Measurements from ENCODE around the gene SLC36A2.
"Not testable (repeated sequence)": the region's sequence is repeated elsewhere in the genome, so short reads cannot be mapped to it uniquely, and the experiment has no call there.

Gene SLC36A2

DNA sequence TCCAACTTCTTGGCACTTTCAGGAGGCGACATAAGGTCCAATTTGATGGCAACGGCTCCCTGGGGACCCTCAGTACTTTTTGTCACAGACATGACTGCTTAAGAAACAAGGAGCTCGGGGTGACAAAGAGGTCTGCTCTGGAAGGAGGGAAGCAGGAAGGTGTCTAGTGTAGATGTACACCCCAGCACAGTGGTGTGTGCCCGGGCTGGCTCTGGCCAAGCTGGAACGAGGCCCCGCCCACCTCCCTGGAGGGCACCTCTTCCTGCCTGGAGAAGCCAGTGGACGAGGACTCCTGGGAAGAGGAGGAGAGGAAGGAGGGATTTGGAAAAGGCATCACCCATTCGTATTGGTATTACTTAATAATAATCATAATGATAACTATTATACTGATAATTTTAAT, at the start of gene SLC36A2:
TSS of gene SLC36A2 (minus strand) at position 191 of the 400 bp plus-strand sequence. CDS start at position 92, 99 bp downstream.
- DNase-seq, result no peak

DNA sequence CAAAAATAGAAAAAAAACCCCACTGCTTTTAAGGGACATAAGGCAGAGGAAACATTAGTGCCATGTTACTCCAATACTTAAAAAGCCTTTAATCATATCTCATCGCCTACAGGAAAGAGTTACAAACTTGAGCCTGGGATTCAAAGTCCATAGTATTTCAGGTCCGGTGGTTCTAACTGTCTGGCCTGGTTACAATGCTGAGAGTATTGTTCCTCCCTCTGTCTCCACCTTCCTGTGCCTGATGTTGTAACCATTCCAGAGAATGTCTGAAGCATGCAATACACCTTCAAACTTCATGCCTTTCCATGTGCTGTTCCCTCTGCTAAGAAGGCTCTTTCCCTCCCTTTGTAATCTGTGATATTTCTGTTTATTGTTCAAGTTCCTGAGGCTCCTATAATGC, 41.6 kb upstream of the SLC36A2 start:
- DNase-seq, result no peak

DNA sequence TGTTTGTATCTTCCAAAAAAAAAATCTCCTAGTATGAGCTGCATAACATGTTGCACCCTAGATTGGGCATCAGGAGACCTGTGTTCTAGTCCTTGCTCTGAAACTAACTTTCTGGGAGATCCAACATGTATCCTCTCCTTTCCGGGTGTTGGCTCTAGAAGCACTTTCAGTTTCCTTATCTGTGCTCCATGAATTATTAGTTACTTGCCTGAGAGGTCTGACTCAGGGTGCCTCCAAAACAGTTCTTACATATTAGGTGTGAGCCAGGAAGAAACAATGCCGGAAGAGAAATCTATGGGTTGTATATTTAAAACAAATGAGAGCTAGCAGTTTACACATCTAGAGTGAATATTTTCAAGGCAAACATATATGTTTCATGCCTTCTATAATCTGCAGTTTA, 36.7 kb upstream of the SLC36A2 start:
- no peak for DNase-seq

DNA sequence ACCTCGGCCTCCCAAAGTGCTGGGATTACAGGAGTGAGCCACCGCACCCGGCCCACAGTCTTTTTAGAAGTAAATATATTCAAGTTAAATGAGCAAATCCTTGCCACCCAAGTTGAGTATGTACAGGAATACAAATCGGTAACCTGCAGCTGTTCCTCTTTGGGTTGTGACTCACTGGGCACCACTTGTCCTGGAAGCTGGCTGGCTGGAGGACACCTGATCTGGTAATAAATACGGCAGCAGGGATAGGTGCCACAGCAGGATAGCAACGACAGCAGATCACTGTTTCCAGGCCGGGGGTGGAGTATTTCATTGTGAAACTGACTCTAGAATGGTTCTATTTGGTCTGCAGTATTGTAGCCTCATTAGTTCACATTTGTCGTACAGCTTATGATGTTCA, 35.7 kb upstream of the SLC36A2 start:
- no peak for DNase-seq

DNA sequence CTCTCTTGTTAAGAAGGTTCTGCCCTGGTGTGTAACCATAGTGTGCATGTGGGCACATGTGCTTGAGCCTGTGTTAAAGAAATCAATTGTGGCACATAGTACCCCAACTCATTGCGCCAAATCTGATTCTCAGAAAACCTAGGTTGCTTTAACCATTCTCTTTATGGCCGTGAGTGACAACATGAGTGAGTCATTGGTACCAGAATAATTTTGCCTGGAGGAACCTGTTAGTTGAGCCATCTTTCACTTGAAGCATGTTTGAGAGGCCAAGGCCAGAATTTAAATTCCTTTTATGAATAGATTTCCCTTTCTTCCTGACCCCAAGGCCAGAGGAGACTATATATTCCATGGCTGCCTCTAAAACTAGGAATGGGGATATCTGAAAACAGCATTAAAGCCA, 35.2 kb upstream of the SLC36A2 start:
- no peak for DNase-seq

DNA sequence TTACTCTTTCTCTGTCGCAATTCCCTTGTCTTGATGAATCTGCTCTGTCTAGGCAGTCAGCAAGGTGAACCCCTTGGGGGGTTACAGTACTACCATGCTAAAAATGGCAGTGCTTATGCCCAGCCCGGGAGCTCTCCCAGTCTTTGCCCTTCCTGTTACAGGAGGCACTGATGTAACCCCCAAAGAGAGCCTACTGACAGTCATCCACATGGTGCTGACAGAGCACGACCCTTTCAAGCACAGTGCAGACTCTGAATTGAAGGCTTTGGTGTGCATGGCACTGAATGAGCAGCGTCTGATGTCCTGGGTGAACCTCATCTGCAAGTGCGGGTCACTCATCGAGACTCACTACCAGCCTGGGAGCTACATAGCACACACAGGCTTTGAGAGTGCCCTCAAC, 34.5 kb upstream of the SLC36A2 start:
- no peak for DNase-seq

DNA sequence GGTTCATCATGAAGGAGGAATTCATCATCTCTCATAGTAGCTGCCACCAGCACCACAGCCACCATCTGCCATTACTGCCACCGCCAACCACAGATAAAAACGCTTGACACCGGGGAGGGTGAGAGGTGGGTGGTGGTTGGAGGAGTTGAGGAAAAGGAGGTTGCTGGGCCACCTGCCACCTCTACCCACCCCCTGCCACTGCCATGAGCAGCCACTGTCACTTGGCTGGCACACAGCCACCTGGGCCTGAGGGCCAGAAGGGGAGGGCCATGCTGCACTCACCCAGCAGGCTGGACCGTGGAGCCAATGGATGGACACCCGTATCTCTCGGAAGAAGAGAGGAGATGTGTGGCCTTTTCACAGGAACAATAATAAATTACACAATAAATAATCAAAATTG, 31.3 kb upstream of the SLC36A2 start:
- no peak for DNase-seq

DNA sequence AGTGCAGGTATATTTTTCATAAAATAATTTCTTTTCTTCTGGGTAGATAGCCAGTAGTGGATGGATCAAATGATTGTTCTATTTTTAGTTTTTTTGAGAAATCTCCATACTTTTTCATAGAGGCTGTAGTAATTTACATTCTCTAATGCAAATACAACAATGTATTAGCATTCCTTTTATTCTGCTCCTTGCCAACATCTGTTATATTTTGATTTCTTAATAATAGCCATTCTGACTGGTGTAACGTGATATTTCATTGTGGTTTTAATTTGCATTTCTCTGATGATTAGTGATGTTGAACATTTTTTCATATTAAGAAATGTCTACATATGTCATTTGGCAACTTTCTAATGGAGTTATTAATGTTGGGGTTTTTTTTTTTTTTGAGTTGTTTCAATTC, 27.2 kb upstream of the SLC36A2 start:
- DNase-seq, result no peak

DNA sequence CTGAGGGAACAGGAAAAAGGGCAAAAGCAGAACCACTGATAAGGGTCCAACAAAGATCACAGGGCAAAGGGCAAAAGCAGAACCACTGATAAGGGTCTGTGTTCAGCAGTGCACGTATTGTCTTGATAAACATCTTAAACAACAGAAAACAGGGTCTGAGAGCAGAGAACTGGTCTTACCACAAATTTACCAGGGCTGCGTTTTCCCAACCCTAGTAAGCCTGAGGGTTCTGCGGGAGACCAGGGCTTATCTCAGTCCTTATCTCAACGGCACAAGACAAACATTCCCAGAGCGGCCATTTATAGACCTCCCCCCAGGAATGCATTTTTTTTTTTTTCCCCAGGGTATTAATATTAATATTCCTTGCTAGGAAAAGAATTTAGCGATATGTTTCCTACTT, 19.7 kb upstream of the SLC36A2 start:
- DNase-seq, result not testable (repeated sequence)

DNA sequence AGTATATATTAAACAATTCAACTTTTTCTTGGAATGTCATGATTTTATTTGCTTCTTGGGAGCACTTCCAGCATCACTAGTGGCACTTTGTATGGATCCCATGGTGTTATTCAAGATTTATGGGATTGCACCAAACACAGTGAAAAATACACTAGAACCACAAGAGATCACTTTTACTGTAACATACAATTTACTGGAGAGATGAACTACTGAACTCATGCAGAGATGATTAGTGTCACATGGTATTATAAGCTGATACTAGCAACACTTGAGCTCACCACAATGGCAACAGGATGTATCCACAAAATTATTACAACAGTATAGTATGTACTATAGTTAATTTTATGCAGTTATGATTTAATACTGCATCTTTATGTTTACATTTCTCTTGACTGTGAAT, 16.3 kb upstream of the SLC36A2 start:
- DNase-seq, result no peak

DNA sequence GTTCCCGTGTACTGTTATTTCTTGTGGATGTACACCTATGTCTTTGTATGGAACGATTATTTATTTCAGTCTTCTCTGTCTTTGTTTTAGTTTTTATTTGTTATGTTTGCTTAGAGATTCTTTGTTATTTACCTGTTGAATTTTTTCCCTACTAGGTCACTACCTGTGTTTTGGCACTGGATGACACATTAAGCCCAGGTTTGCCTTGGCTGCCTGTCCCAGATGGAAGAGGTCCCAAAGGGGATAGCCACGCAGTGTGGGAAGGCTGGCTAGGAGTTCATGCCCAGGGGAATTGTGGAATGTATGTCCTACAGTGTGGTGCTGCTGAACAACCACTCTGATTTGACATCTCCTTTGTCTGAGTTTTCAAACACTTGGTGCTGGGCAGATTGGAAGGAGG, 15.6 kb upstream of the SLC36A2 start:
- DNase-seq, result no peak

DNA sequence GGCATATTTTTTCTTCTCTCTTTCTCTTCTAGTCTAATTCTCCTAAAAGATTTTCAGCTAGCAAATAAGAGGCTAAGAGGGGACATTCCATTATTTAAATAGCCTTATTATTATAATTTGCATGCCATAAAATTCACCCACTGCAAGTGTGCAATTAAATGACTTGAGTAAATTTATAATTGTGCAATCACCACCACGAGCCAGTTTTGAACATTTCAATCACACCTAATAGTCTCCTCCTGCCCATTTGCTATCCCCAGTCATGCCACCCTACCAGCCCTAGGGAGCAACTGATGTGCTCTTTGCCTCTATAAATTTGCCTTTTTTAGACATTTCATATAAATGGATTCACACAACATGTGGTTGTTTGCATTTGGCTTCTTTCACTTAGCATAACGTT, 12.0 kb upstream of the SLC36A2 start:
- no peak for DNase-seq

DNA sequence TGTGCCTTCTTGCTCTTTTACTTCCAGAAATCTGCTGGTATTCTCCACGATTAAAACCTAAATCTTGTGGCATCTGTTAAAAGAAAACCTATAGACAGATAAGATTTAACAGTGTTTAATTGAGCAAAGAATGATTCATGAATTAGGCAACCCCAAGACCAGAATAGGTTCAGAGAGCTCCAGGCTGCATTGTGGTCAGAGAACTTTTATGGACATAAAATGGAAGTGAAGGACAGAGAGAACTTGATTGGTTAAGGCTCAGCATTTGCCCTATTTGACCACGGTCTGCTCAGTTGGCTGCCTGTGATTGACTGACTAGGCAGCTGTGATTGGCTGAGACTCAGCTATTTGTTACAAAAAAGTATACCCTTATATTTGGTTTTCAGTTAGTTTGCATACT, 10.4 kb upstream of the SLC36A2 start:
- DNase-seq, result no peak

DNA sequence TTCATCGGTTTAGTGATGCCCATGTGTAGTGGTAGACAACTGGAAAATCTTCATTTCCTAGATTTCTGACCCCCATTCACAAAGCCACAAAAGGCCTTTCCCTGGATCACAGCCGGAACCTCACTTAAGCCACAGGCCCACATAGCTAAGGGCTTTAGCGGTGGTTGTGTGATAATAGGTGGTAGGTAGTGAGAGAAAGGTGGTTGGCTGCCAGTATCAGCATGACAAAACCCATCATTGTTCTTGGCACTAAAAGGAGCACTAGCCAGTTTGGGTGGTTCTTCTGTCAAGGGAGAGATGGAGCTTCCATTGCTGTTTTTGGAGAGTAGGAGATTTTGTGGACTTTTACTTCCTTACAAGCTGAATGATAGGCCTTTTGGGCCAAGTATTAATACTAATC, 9.7 kb upstream of the SLC36A2 start:
- DNase-seq, result no peak

DNA sequence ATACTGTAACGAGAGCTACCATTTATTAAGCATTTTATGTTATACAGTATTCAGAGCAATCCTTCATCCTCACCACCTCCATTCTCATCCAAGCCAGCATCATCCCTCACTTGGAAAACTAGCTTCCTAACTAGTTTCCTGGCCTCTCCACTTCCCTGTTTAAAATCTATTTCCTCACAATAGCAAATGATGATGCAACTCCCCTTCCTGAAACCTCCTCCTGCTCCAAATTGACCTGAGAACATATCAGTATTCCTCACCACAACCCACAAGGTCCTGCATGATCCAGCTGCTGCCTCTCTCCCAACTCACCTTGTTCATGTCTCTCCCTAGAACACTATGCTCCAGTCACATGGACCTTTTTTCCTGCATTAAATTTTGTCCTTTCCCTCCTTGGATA, 4.3 kb upstream of the SLC36A2 start:
- no peak for DNase-seq

DNA sequence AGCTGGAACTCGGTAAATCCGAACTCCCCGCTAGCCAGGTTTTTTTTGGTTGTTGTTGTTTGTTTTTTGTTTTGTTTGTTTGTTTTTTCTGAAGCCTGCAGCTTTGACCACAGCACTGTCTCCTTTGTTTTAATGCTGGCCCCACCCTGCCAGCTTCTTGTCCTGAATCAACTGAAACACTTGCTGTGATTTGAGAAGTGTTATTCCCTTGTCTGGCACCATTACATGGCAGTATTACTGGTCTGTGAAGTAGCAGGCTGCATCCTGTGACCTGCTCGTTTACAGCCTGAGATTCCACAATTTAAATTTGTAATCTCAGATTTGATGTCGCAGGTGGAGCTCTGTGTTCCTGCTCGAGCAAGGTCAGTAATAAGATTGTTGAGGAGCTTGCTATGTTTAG, 1.4 kb upstream of the SLC36A2 start:
- DNase-seq, result no peak

DNA sequence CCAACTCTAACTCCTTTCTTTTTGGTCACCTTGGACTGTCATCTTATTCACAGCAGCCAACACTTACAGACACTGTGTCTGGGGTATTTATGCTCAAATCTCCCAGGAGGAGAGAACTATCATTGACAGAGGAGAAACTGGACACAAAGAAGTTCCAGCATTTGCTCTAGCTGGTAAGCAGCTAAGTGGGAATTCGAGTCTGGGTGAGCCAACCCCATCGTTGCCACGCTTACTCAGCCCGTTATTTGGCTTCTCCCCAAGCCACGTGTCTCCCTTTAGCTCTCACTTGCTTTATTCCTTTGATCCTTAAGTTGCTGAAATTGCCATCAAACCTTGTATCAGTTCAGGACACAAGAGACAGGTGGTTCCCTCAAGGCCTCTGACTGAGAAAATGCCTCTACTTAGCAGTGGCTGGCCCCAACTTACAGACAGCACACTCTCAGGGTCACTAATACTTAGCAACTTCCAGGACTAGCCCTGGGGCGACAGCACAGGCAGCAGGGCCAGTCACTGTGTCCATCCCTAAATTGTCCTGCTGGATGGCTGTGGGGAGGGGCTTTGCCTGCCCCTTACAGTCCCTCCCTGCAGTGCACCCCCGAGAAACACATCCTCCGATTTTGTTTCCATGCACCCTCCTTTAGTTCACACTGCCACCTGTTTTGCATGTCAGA, 1.4 kb downstream of the SLC36A2 start:
- DNase-seq, result no peak

DNA sequence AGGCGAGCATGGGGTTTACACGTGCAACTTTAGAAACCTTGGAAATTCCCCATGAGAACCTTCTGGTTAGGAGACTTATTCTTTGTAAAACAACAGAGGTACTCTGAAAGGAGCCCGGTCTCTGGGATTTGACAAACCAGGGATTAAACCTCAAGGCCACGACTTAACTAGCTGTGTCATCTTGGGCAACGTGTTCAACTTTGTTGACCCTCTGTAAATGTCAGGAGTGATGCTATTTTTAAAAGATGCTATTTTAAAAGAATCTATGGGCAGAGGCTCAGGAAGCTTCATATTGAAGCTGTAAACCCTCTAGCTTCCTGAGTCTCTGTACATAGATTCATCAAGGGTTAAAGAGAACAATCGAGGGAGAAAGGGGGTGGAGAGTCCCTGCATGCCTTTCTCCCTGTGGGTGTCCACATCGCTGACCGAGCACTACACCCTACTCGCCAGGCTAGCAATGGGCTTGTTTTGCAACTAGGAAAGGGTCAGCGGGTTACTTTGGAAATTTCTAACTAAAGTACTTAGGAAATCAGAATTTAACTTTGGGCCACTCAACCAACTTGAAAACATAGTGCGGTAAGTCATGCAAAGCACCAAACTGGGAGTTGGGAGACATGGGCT, 2.1 kb downstream of the SLC36A2 start:
- no peak for DNase-seq

DNA sequence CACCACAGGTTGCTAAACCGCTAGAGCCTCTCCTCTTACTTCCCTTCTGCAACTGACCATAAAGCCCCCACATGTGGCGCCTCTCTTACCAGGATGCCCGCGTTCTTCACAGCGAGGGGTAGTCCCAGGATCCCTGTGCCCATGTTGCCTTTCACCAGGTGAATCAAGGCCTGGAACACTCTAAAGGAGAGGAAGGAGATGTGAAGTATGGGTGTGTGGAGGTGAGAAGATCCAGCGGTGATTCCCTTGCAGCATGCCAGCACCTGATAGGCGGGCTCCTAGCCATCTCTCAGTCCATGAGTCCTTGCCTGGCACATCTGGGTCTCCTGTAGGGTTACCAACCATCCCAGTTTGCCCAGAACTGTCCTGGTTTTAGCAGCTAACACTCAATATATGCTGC, 3.3 kb downstream of the SLC36A2 start:
- no peak for DNase-seq

DNA sequence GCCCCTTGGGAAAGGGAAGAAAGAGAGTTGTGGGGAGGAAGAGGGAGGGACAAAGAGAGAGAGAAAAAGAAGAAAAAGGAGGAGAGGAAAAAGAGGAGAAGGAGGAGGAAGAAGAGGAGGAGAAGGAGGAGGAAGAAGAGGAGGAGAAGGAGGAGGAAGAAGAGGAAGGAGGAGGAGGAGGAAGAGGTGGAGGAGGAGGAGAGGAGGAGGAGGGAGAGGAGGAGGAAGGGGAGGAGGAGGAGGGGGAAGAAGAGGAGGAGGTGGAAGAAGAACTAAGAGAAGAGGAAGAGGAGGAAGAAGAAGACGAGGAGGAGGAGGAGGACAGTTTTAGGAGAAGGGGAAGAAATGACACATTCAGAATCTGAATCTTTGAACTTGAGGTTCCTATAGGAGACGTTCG, 7.4 kb downstream of the SLC36A2 start:
- DNase-seq, result no peak

DNA sequence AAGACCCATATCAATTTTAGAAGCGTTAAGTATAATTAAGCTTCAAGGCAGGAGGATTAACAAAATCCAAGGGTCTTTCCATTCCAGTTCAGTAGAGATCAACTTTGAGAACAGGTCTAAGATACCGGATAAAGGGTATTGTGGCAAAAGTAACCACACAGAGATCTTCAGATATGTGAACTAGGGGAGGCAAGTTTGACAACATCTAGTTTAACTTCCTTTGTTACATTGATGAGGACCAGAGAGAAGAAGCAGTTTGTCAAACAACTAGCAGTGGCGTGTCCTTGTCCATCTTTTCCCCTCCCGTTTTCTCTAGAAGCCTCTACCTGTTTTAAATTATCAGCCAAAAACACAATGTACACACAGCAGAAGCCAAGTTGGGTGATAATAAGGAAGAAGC, 8.6 kb downstream of the SLC36A2 start:
- no peak for DNase-seq

DNA sequence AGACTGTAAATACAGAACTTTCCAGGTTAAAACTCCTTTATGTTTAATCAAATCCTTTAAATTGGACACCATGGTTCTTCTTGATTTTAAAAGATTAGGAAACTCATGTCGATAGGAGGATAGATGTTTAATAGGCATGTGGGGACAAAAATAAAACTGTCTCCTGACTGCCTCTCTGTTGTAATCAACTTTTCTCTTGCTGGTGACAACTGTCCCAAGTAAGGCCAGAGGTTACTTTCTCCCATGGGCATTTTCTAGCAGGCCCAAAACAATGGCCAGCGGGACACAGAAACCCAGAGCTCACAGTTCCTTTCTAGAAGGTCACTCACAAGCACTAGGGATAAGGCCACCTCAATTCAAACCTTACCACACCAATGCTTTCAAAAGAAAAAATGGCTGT, 14.5 kb downstream of the SLC36A2 start:
- DNase-seq, result no peak

DNA sequence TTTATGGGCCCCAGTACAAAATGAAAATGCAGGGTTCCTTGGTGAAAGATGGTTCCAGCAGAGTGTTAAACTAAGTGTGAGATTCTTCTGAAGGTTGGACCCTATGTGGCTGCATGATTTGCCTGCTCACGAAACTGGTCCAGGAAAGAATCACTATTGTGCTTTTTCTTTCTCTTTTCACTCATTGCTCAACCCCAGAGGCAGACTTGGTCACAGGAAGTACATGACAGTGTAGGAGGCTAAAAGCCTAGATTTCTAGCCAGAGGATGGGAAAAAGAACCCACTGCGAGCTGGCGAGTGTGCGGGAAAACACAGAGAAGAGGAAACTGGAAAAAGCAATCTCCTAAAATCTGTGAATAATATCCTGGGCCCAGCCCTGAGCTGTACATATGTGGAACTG, 18.6 kb downstream of the SLC36A2 start:
- no peak for DNase-seq

DNA sequence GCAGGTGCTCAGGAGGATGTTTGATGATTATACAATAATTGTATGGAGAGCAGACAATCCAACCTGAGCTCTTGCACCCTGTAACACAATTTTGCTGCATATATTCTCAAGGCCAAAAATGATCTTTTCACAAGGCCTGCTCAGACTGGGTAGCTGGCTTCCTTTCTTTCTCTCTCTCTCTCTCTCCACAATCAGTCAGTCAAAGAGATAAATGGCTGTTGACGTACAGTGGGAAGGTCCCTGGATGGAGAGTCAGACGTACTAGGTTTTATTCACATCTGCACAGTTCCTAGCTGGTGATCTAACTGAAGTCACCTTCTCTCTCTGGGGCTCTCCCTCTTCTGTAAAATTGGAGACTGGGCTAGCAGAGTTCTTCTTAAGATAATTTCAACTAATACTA, 19.8 kb downstream of the SLC36A2 start:
- no peak for DNase-seq

DNA sequence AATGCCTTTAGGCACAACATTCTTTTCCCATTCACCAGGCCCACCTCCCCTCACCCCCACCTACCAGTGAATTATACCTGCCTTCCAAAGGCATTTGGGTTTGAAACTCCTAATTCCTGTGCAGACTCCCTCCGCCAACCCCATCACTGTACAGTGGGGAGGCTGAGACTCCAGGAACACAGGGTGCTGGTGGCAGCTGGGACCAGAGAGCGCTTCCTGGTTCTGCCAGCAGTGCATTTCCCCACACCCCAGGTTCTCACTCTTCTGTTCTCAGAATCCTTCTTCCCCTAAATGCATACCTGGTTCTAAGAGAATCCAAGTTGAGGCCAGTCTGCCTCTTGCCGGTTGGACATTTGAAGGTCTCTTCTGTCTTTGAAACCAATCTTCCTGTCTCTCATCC, 21.1 kb downstream of the SLC36A2 start:
- no peak for DNase-seq
